H1 (cell line): Measurements from ENCODE around the gene ATP23. TPM values are rescaled to one million over a fixed set of nuclear protein-coding genes. Genes with fewer than 3 reads are reported as not detected.

ENCODE experiments used
- polyA plus RNA-seq, 7 experiments: library from polyadenylated mRNA; depleted of rRNA in 3 of 7; stranded (reverse) in 5 of 7; unstranded in 2 of 7; fragments of >200 nt in 5 of 7; fragments of 200-250 nt in 2 of 7; gene quantifications; 1 replicate in 5 of 7; 2 replicates in 1 of 7; 4 replicates in 1 of 7; pipeline versions ENCODE4 v1.2.1 to v1.2.3, GENCODE V29; 2011 to 2013; ENCODE audit warnings: missing spikeins in 2 of 7, mixed read lengths in 2 of 7
- total RNA-seq: library from RNA; stranded (reverse); fragmentation: NEBNext Ultra II Directional; extraction: Animal tissue kit (Norgen Biotek cat#: 25700); gene quantifications from 2 replicates; pipeline ENCODE4 v1.2.1, GENCODE V29; 2021
- TF ChIP-seq, protein P1 (sequence below): fragments of 300-600 bp; sonication (generic); IDR thresholded peaks from 2 replicates; pipeline ENCODE4 v1.7.1; 2012; ENCODE audit warnings: low read length, moderate library complexity, mild to moderate bottlenecking, inconsistent platforms; ENCODE audit not compliant: insufficient replicate concordance

The ATP23 gene
- total and polyA plus RNA-seq, 2 of the 8 experiments (the other 6 are each of a cell fraction or from before 2014, with no cell fraction given): 10.2 to 13.5 TPM

DNA sequence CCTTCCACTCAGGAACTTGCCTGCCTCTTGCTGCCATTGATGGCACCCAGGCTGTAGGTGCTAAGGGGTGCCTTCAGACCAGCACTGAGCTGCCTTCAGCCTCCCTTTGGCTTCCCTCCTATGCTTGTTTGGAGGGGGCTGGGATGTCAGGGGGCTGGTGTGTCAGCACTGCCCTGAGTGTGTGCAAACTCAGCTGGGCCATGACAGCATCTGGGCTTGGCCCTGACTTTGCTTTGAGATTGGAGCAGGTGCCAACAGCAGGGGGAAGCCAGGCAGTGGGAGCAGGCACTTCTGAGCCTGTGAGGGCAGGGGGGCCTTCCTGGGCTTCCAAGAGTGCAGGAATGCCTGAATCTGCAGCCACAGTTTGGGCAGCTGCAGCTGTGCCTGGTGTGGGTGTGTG, 56.9 kb downstream of the ATP23 start (continued):
- TF ChIP-seq, protein P1, sequence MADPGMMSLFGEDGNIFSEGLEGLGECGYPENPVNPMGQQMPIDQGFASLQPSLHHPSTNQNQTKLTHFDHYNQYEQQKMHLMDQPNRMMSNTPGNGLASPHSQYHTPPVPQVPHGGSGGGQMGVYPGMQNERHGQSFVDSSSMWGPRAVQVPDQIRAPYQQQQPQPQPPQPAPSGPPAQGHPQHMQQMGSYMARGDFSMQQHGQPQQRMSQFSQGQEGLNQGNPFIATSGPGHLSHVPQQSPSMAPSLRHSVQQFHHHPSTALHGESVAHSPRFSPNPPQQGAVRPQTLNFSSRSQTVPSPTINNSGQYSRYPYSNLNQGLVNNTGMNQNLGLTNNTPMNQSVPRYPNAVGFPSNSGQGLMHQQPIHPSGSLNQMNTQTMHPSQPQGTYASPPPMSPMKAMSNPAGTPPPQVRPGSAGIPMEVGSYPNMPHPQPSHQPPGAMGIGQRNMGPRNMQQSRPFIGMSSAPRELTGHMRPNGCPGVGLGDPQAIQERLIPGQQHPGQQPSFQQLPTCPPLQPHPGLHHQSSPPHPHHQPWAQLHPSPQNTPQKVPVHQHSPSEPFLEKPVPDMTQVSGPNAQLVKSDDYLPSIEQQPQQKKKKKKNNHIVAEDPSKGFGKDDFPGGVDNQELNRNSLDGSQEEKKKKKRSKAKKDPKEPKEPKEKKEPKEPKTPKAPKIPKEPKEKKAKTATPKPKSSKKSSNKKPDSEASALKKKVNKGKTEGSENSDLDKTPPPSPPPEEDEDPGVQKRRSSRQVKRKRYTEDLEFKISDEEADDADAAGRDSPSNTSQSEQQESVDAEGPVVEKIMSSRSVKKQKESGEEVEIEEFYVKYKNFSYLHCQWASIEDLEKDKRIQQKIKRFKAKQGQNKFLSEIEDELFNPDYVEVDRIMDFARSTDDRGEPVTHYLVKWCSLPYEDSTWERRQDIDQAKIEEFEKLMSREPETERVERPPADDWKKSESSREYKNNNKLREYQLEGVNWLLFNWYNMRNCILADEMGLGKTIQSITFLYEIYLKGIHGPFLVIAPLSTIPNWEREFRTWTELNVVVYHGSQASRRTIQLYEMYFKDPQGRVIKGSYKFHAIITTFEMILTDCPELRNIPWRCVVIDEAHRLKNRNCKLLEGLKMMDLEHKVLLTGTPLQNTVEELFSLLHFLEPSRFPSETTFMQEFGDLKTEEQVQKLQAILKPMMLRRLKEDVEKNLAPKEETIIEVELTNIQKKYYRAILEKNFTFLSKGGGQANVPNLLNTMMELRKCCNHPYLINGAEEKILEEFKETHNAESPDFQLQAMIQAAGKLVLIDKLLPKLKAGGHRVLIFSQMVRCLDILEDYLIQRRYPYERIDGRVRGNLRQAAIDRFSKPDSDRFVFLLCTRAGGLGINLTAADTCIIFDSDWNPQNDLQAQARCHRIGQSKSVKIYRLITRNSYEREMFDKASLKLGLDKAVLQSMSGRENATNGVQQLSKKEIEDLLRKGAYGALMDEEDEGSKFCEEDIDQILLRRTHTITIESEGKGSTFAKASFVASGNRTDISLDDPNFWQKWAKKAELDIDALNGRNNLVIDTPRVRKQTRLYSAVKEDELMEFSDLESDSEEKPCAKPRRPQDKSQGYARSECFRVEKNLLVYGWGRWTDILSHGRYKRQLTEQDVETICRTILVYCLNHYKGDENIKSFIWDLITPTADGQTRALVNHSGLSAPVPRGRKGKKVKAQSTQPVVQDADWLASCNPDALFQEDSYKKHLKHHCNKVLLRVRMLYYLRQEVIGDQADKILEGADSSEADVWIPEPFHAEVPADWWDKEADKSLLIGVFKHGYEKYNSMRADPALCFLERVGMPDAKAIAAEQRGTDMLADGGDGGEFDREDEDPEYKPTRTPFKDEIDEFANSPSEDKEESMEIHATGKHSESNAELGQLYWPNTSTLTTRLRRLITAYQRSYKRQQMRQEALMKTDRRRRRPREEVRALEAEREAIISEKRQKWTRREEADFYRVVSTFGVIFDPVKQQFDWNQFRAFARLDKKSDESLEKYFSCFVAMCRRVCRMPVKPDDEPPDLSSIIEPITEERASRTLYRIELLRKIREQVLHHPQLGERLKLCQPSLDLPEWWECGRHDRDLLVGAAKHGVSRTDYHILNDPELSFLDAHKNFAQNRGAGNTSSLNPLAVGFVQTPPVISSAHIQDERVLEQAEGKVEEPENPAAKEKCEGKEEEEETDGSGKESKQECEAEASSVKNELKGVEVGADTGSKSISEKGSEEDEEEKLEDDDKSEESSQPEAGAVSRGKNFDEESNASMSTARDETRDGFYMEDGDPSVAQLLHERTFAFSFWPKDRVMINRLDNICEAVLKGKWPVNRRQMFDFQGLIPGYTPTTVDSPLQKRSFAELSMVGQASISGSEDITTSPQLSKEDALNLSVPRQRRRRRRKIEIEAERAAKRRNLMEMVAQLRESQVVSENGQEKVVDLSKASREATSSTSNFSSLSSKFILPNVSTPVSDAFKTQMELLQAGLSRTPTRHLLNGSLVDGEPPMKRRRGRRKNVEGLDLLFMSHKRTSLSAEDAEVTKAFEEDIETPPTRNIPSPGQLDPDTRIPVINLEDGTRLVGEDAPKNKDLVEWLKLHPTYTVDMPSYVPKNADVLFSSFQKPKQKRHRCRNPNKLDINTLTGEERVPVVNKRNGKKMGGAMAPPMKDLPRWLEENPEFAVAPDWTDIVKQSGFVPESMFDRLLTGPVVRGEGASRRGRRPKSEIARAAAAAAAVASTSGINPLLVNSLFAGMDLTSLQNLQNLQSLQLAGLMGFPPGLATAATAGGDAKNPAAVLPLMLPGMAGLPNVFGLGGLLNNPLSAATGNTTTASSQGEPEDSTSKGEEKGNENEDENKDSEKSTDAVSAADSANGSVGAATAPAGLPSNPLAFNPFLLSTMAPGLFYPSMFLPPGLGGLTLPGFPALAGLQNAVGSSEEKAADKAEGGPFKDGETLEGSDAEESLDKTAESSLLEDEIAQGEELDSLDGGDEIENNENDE: no peak
